Colonic mucosa (tissue), 4 donors: ENCODE measurements around the gene CLUH. TPM values are rescaled to one million over a fixed set of nuclear protein-coding genes. Genes with fewer than 3 reads are reported as not detected.

ENCODE experiments used
- DNase-seq: peaks from one replicate; pipeline ENCODE4 v3.0.0-alpha.2; 2020
- H3K27ac ChIP-seq: fragments of 200-600 bp; one replicate; pipeline ENCODE4 v1.8.0; 2021
- H3K27me3 ChIP-seq: fragments of 200-600 bp; one replicate; pipeline ENCODE4 v1.8.0; 2021
- H3K36me3 ChIP-seq: fragments of 200-600 bp; one replicate; pipeline ENCODE4 v1.8.0; 2021
- H3K4me1 ChIP-seq: fragments of 200-600 bp; one replicate; pipeline ENCODE4 v1.8.0; 2021; ENCODE audit warnings: mild to moderate bottlenecking
- H3K4me3 ChIP-seq: fragments of 200-600 bp; one replicate; pipeline ENCODE4 v1.8.0; 2021
- H3K9ac ChIP-seq, 2 donors: one replicate each; pipeline ENCODE4 v1.7.0; 2013; ENCODE audit warnings: control low read depth in 2 of 2, low read depth in 2 of 2, low read length in 2 of 2
- H3K9me3 ChIP-seq: fragments of 200-600 bp; one replicate; pipeline ENCODE4 v1.8.0; 2021
- CTCF ChIP-seq: fragments of 200-600 bp; IDR thresholded peaks from one replicate; pipeline ENCODE4 v1.8.0; 2022; ENCODE audit warnings: antibody characterized with exemption, mild to moderate bottlenecking
- intact Hi-C: fragments of 100-400 bp; cut with DNase I; formaldehyde crosslinking; loops from one replicate; pipeline ENCODE4 v1.14.1; 2022
- total RNA-seq, 2 donors: library from RNA; stranded (reverse); fragmentation: NEBNext Ultra II Directional in 1 of 2; extraction: Animal tissue kit (Norgen Biotek cat#: 25700) in 1 of 2; gene quantifications; one replicate each; pipeline ENCODE4 v1.2.1, GENCODE V29; 2021
- donor health status: healthy.
- donor health status: DM: no; HTN: no; CAD: no.
- donor health status: DM: no; HTN: no; CAD: no.

Gene CLUH
- total RNA-seq, 2 donors from 2014 or later: 111 to 285 TPM

- intact Hi-C loops: no loop called here
- no peak for TF ChIP-seq CTCF
- Histone ChIP-seq H3K9ac (peak overlapping the region; percentile 78 to 81), H3K9me3 (no peaks in the 10 kb centered on the region), H3K36me3 (no peaks in the 10 kb centered on the region), H3K4me3 (peak overlapping the region; percentile 87), H3K4me1 (peaks cover 25% of the 10 kb centered on the region), H3K27ac (peak overlapping the region; percentile 71), H3K27me3 (no peaks in the 10 kb centered on the region)
- no peak for DNase-seq
These were observed 559 bp downstream of the CLUH start for GRCh38 chr17:2710803-2711607.

- no peaks in the 10 kb centered on the region for H3K36me3 ChIP-seq
- H3K27me3 ChIP-seq: no peaks in the 10 kb centered on the region
- peak overlapping the region; percentile 87 for H3K4me3 ChIP-seq
- H3K9ac ChIP-seq: peak overlapping the region; percentile 78 to 81
- intact Hi-C loops: no loop called here
- H3K9me3 ChIP-seq: no peaks in the 10 kb centered on the region
- no peak for TF ChIP-seq CTCF
- peaks cover 25% of the 10 kb centered on the region for H3K4me1 ChIP-seq
- peak overlapping the region; percentile 71 for H3K27ac ChIP-seq
- DNase-seq: no peak
These were observed 1.3 kb downstream of the CLUH start for GRCh38 chr17:2710071-2710802.

- peaks cover 25% of the 10 kb centered on the region for H3K4me1 ChIP-seq
- H3K36me3 ChIP-seq: no peaks in the 10 kb centered on the region
- intact Hi-C loops: no loop called here
- H3K9ac ChIP-seq: peak overlapping the region in 1 of 2 donors; percentile 81
- H3K27me3 ChIP-seq: no peaks in the 10 kb centered on the region
- TF ChIP-seq CTCF: no peak
- peak overlapping the region; percentile 87 for H3K4me3 ChIP-seq
- no peaks in the 10 kb centered on the region for H3K9me3 ChIP-seq
- H3K27ac ChIP-seq: peak overlapping the region; percentile 71
- DNase-seq: peak; percentile 90
These were observed 2.3 kb downstream of the CLUH start for GRCh38 chr17:2709183-2709661.

- intact Hi-C loops: no loop called here
- no peak for DNase-seq
- no peak for TF ChIP-seq CTCF
- no peaks in the 10 kb centered on the region for H3K9me3 ChIP-seq
- H3K9ac ChIP-seq: peak overlapping the region; percentile 36 to 81
- H3K4me3 ChIP-seq: peak overlapping the region; percentile 87
- no peaks in the 10 kb centered on the region for H3K27me3 ChIP-seq
- no peaks in the 10 kb centered on the region for H3K36me3 ChIP-seq
- H3K4me1 ChIP-seq: peaks cover 25% of the 10 kb centered on the region
- peak overlapping the region; percentile 71 for H3K27ac ChIP-seq
These were observed 2.9 kb downstream of the CLUH start for GRCh38 chr17:2708585-2709182.
